H1 (cell line): ENCODE results near the gene CDKL1. TPM values are rescaled to one million over a fixed set of nuclear protein-coding genes. Genes with fewer than 3 reads are reported as not detected.

Source experiments
- CREB1 ChIP-seq: IDR thresholded peaks from 2 replicates; pipeline ENCODE4 v1.6.1; 2012; ENCODE audit warnings: inconsistent platforms
- CTBP2 ChIP-seq: IDR thresholded peaks from 2 replicates; pipeline ENCODE4 v1.7.0; 2011; ENCODE audit warnings: borderline replicate concordance, mild to moderate bottlenecking, moderate library complexity, mixed read lengths, low read length; ENCODE audit not compliant: insufficient read depth, insufficient read length
- JUND ChIP-seq: IDR thresholded peaks from 2 replicates; pipeline ENCODE4 v1.6.1; 2011; ENCODE audit warnings: mild to moderate bottlenecking, improper control_type of control experiment, low read length
- POU5F1 ChIP-seq: IDR thresholded peaks from 2 replicates; pipeline ENCODE4 v1.6.1; 2011; ENCODE audit warnings: low read depth, mild to moderate bottlenecking, low read length, moderate library complexity
- RXRA ChIP-seq: IDR thresholded peaks from 2 replicates; pipeline ENCODE4 v1.6.1; 2011; ENCODE audit warnings: low read depth, mild to moderate bottlenecking, low read length, moderate library complexity; ENCODE audit not compliant: insufficient read depth
- SAP30 ChIP-seq: fragments of 300-600 bp; sonication (generic); IDR thresholded peaks from 2 replicates; pipeline ENCODE4 v1.7.1; 2012; ENCODE audit warnings: low read length, moderate library complexity, mild to moderate bottlenecking, inconsistent platforms; ENCODE audit not compliant: insufficient read depth, insufficient replicate concordance
- SP1 ChIP-seq: IDR thresholded peaks from 2 replicates; pipeline ENCODE4 v1.6.1; 2011; ENCODE audit warnings: low read depth, low read length
- ZNF274 ChIP-seq: IDR thresholded peaks from 2 replicates; pipeline ENCODE4 v1.7.0; 2012; ENCODE audit warnings: low read length, borderline replicate concordance; ENCODE audit errors: extremely low read depth
- polyA plus RNA-seq, 7 experiments: library from polyadenylated mRNA; depleted of rRNA in 3 of 7; stranded (reverse) in 5 of 7; unstranded in 2 of 7; fragments of >200 nt in 5 of 7; fragments of 200-250 nt in 2 of 7; gene quantifications; 1 replicate in 5 of 7; 2 replicates in 1 of 7; 4 replicates in 1 of 7; pipeline versions ENCODE4 v1.2.1 to v1.2.3, GENCODE V29; 2011 to 2013; ENCODE audit warnings: missing spikeins in 2 of 7, mixed read lengths in 2 of 7
- total RNA-seq: library from RNA; stranded (reverse); fragmentation: NEBNext Ultra II Directional; extraction: Animal tissue kit (Norgen Biotek cat#: 25700); gene quantifications from 2 replicates; pipeline ENCODE4 v1.2.1, GENCODE V29; 2021
- TF ChIP-seq, protein P1 (sequence below): IDR thresholded peaks from 2 replicates; pipeline ENCODE4 v1.6.1; 2012; ENCODE audit warnings: low read length, inconsistent platforms

Gene CDKL1
- total and polyA plus RNA-seq, 2 of the 8 experiments (the other 6 are each of a cell fraction or from before 2014, with no cell fraction given): 1.2 to 2.2 TPM

DNA sequence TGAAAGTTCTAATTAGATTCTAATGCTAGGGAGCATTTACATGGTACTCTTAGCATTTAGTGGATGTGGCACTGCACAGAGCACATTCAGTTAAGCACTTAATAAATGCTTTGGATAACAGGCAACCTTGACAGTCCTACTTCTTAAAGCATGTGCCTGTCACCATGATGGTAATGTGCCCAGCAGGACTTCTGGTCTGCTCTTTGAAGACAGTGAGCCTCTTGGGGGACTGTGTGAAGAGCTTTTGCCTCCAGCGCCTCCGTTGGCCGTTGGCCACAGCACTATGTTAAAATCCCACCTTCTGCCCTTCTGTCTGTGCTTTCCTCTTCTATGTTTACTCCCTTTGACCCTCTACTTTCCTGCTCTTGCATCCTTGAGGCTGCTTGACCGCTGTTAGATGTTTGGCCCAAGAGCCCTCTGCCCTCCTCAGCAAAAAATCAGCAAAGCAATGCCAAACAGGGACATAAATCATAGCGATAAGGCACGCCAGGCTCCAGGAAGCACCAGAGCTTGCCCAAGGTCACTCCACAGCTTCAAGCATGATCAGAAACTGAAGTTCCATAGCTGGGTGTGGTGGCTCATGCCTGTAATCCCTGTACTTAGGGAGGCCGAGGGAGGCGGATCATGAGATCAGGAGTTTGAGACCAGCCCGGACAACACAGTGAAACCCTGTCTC is 8.3 kb downstream of the CDKL1 start (continued):
- TF ChIP-seq, protein P1, sequence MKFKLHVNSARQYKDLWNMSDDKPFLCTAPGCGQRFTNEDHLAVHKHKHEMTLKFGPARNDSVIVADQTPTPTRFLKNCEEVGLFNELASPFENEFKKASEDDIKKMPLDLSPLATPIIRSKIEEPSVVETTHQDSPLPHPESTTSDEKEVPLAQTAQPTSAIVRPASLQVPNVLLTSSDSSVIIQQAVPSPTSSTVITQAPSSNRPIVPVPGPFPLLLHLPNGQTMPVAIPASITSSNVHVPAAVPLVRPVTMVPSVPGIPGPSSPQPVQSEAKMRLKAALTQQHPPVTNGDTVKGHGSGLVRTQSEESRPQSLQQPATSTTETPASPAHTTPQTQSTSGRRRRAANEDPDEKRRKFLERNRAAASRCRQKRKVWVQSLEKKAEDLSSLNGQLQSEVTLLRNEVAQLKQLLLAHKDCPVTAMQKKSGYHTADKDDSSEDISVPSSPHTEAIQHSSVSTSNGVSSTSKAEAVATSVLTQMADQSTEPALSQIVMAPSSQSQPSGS: no peak
- TF ChIP-seq SAP30 (no peak), POU5F1 (no peak), ZNF274 (no peak), CREB1 (no peak), JUND (no peak), RXRA (no peak), CTBP2 (no peak), SP1 (no peak)
